ENCODE data around the gene CACTIN.

DNA sequence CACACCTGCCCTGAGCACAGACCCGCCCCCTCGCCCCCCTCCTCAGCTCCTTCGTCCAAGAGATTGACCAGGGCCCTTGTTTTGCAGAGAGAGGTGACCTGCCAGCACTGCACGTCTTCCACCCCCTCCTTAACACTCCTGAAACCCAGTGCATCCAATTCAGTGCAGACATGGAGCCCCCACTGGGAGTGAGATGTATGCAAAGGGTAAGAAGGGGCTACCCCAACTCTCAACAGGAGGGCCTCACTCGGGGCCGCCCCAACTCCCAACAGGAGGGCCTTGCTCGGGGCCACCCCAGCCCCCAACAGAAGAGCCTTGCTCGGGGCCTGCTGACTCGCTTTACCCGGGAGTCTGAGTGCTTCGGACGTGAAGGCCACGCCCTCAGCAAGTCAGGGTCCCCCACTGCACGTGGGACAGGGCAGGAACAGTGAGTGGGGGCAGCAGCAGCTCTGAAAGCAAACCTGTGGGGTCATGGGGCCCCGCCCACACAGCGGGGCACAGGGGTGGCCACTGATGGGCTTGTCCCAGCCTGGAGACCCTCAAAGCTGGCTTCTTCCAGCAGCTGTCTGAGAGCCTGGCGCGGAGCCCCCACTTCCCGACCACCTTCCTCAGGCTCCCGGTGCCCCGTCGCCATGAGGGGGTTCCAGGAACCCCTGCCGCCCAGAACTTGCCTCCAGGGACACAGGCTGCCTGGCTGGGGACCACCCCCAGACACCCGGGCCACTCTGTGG is 5.6 kb downstream of the CACTIN start:
- TF ChIP-seq, protein P1, sequence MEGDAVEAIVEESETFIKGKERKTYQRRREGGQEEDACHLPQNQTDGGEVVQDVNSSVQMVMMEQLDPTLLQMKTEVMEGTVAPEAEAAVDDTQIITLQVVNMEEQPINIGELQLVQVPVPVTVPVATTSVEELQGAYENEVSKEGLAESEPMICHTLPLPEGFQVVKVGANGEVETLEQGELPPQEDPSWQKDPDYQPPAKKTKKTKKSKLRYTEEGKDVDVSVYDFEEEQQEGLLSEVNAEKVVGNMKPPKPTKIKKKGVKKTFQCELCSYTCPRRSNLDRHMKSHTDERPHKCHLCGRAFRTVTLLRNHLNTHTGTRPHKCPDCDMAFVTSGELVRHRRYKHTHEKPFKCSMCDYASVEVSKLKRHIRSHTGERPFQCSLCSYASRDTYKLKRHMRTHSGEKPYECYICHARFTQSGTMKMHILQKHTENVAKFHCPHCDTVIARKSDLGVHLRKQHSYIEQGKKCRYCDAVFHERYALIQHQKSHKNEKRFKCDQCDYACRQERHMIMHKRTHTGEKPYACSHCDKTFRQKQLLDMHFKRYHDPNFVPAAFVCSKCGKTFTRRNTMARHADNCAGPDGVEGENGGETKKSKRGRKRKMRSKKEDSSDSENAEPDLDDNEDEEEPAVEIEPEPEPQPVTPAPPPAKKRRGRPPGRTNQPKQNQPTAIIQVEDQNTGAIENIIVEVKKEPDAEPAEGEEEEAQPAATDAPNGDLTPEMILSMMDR (IDR thresholded peaks at IDR 0.05), result no peak
- no peak for TF ChIP-seq POLR2A (IDR thresholded peaks at IDR 0.05)
